ENCODE measurements around the gene DOC2A. TPM values are rescaled to one million over a fixed set of nuclear protein-coding genes. Genes with fewer than 3 reads are reported as not detected.

DOC2A gene
- total and polyA plus RNA-seq, 10 of the 15 experiments (the other 5 are each of a cell fraction or from before 2014, with no cell fraction given): 0.06 to 0.17 (median 0.12) TPM; not detected in 6

- in situ Hi-C loops (cut with MboI) (no loop called here), intact Hi-C loops (cut with micrococcal nuclease; ENCODE audit: unreplicated experiment) (no loop called here)
- no peak within 1 kb of the TSS for H2AFZ ChIP-seq (ENCODE audit: control insufficient read depth, low read depth, low read length)
- H4K20me1 ChIP-seq (ENCODE audit: control insufficient read depth, insufficient read depth): no peaks in the 10 kb centered on the region; the same call in 1 of the 2 replicates
- no peak within 1 kb of the TSS for H3K4me3 ChIP-seq
- ChIA-PET POLR2A (interaction anchor here (0.5 to 0.6 kb wide), 2 partner anchors 26 to 927 kb away, joined by 4 to 5 read pairs; no protein-coding TSS in a partner anchor), SMC1A (ENCODE audit: uncharacterized antibody, unreplicated experiment) (interaction anchor here (1.3 kb wide), 1 partner anchor 24 kb away, joined by 4 read pairs; no protein-coding TSS in a partner anchor), CTCF (interaction anchor here (0.6 to 2.2 kb wide), 6 partner anchors 12 to 183 kb away, joined by 3 to 19 read pairs (median 6); partner anchors contain the start of gene SEZ6L2), RAD21 (ENCODE audit: unreplicated experiment) (interaction anchor here (1.9 to 2.7 kb wide), 2 partner anchors 12 to 18 kb away, joined by 6 to 9 read pairs; no protein-coding TSS in a partner anchor)
- no peak within 1 kb of the TSS for H3K4me2 ChIP-seq (ENCODE audit: control insufficient read depth, insufficient read depth)
- WGBS (ENCODE audit: insufficient coverage, insufficient replicate concordance, low lambda C conversion rate, missing lambda C conversion rate): 15% methylated on average over 4 of the region's 27 CpGs
- no peaks in the 10 kb centered on the region for H3K9me3 ChIP-seq (replicated peaks; ENCODE audit: control insufficient read depth, insufficient read depth, low read length)
- no peaks in the 10 kb centered on the region for H3K36me3 ChIP-seq (ENCODE audit: control insufficient read depth in 2 of 2, insufficient read depth in 2 of 2, low read length in 1 of 2)
- no peak for TF ChIP-seq BHLHE40 (IDR thresholded peaks at IDR 0.05; ENCODE audit: borderline replicate concordance in 1 of 2, low read depth in 2 of 2, low read length in 1 of 2)
- ATAC-seq: no peak
- FAIRE-seq: no peak
- no peak for DNase-seq (ENCODE audit: low read depth, low spot score)
- BruUV-seq (replicated peaks): no TSS peak
- H3K79me2 ChIP-seq (ENCODE audit: control insufficient read depth, insufficient read depth, low read length): no peaks in the 10 kb centered on the region
- H3K27me3 ChIP-seq (replicated peaks in 1 of 2; ENCODE audit: control insufficient read depth in 2 of 2, insufficient read depth in 2 of 2, low read length in 1 of 2): peaks cover 6 to 14% of the 10 kb centered on the region in 2 experiments; a peak in 3 of 4 replicates
- H3K4me1 ChIP-seq (ENCODE audit: control insufficient read depth, insufficient read depth, low read length): peaks cover 13% of the 10 kb centered on the region
- H3K9ac ChIP-seq (ENCODE audit: control insufficient read depth, insufficient read depth, low read length): no peak within 1 kb of the TSS
- H3K27ac ChIP-seq (ENCODE audit: control insufficient read depth, insufficient read depth): no peak within 1 kb of the TSS
These were observed 20.1 kb upstream of the DOC2A start, which contains the start of gene TLCD3B for GRCh38 chr16:30030841-30031413. TLCD3B (minus strand) TSS chr16:30031271; CDS start chr16:30030527, 744 bp downstream.

- in situ Hi-C loops (cut with MboI) (no loop called here), intact Hi-C loops (cut with micrococcal nuclease; ENCODE audit: unreplicated experiment) (no loop called here)
- WGBS (ENCODE audit: insufficient coverage, insufficient replicate concordance, low lambda C conversion rate, missing lambda C conversion rate): 24% methylated on average over 18 of the region's 23 CpGs
- Histone ChIP-seq H3K79me2 (ENCODE audit: control insufficient read depth, insufficient read depth, low read length) (no peaks in the 10 kb centered on the region), H2AFZ (ENCODE audit: control insufficient read depth, low read depth, low read length) (no peak overlapping the region), H3K9me3 (replicated peaks; ENCODE audit: control insufficient read depth, insufficient read depth, low read length) (no peaks in the 10 kb centered on the region), H3K4me2 (ENCODE audit: control insufficient read depth, insufficient read depth) (no peak overlapping the region), H3K36me3 (ENCODE audit: control insufficient read depth in 2 of 2, insufficient read depth in 2 of 2, low read length in 1 of 2) (no peaks in the 10 kb centered on the region), H3K9ac (ENCODE audit: control insufficient read depth, insufficient read depth, low read length) (no peak overlapping the region), H3K27ac (ENCODE audit: control insufficient read depth, insufficient read depth) (no peak overlapping the region), H3K27me3 (replicated peaks in 1 of 2; ENCODE audit: control insufficient read depth in 2 of 2, insufficient read depth in 2 of 2, low read length in 1 of 2) (peaks cover 6 to 14% of the 10 kb centered on the region in 2 experiments; a peak in 3 of 4 replicates), H3K4me1 (ENCODE audit: control insufficient read depth, insufficient read depth, low read length) (peaks cover 10% of the 10 kb centered on the region), H4K20me1 (ENCODE audit: control insufficient read depth, insufficient read depth) (no peaks in the 10 kb centered on the region; the same call in 1 of the 2 replicates), H3K4me3 (no peak overlapping the region)
- FAIRE-seq: no peak
- POLR2A ChIA-PET: interaction anchor here (0.5 kb wide), 1 partner anchor 26 kb away, joined by 5 read pairs; no protein-coding TSS in a partner anchor
- DNase-seq (ENCODE audit: low read depth, low spot score): no peak
- CTCF ChIA-PET: interaction anchor here (0.6 to 1.2 kb wide), 2 partner anchors 182 to 307 kb away, joined by 3 to 6 read pairs; no protein-coding TSS in a partner anchor
- no peak for ATAC-seq
- SMC1A ChIA-PET (ENCODE audit: uncharacterized antibody, unreplicated experiment): no interaction called here
- RAD21 ChIA-PET (ENCODE audit: unreplicated experiment): no interaction called here
- BruUV-seq (replicated peaks): no TSS peak
- no peak for TF ChIP-seq NRF1 (conservative IDR thresholded peaks at IDR 0.05; ENCODE audit: low read depth, low read length)
- TF ChIP-seq RAD21 (IDR thresholded peaks at IDR 0.05; ENCODE audit: insufficient read depth, low read depth, low read length): no peak
- TF ChIP-seq ZNF207 (IDR thresholded peaks at IDR 0.05; ENCODE audit: borderline replicate concordance): no peak
- TF ChIP-seq CHD1 (IDR thresholded peaks at IDR 0.05; ENCODE audit: low read depth, low read length): no peak
- TF ChIP-seq E2F4 (IDR thresholded peaks at IDR 0.05; ENCODE audit: low read depth, low read length): no peak
- TF ChIP-seq HDGF (IDR thresholded peaks at IDR 0.05): no peak
- no peak for TF ChIP-seq RFX5 (IDR thresholded peaks at IDR 0.05; ENCODE audit: low read depth, low read length)
- TF ChIP-seq ZNF592 (IDR thresholded peaks at IDR 0.05): no peak
These were observed 19.3 kb upstream of the DOC2A start for GRCh38 chr16:30030011-30030685.

Measured in GM12878 (cell line).